Spleen (tissue), 7 donors: ENCODE results near the gene DOCK9.

Experiments used
- POLR2A ChIP-seq, 3 donors: fragments of 450-650 bp; IDR thresholded peaks; one replicate each; pipeline ENCODE4 v1.5.1; 2017; ENCODE audit warnings: antibody characterized with exemption in 3 of 3, mild to moderate bottlenecking in 1 of 3
- TF ChIP-seq, protein P1 (sequence below), 11 experiments: fragments of 200-600 bp in 7 of 11; fragments of 450-650 bp in 4 of 11; sonication (generic) in 4 of 11; IDR thresholded peaks in 8 of 11; conservative IDR thresholded peaks in 3 of 11; 1 replicate in 7 of 11; 2 replicates in 4 of 11; pipeline versions ENCODE4 v1.4.0 to v1.8.0; 2016 to 2021; ENCODE audit warnings: antibody characterized with exemption in 11 of 11, inconsistent platforms in 4 of 11, mild to moderate bottlenecking in 1 of 11
- donor health status: DM: no; HTN: no; CAD: no; lungs with moderate emphysema.
- donor health status: DM: no; HTN: no; CAD: no.
- donor health status: DM: no; HTN: no; CAD: no.

DNA sequence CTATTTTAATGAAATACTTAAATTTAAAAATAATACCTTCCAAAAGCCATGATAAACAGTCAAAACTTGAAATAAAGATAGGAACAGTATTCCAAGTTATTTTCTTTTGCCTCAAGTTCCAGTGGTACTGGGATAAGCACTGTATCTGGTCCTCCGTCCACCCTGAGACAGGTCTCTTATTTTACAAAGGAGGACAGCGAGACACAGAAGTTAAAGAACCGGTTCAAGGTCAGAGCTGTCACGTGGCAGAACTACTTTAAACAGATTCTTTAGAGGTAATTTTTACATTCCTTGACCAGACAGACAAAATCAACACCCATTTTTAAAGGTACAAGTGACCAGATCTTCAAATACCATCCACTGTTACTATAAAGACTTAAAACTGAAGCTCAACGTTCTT lies 10.4 kb upstream of the DOCK9 start:
- TF ChIP-seq, protein P1, sequence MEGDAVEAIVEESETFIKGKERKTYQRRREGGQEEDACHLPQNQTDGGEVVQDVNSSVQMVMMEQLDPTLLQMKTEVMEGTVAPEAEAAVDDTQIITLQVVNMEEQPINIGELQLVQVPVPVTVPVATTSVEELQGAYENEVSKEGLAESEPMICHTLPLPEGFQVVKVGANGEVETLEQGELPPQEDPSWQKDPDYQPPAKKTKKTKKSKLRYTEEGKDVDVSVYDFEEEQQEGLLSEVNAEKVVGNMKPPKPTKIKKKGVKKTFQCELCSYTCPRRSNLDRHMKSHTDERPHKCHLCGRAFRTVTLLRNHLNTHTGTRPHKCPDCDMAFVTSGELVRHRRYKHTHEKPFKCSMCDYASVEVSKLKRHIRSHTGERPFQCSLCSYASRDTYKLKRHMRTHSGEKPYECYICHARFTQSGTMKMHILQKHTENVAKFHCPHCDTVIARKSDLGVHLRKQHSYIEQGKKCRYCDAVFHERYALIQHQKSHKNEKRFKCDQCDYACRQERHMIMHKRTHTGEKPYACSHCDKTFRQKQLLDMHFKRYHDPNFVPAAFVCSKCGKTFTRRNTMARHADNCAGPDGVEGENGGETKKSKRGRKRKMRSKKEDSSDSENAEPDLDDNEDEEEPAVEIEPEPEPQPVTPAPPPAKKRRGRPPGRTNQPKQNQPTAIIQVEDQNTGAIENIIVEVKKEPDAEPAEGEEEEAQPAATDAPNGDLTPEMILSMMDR (IDR thresholded peaks at IDR 0.05 in 8 of 11, conservative IDR thresholded peaks at IDR 0.05 in 3 of 11), result no peak
- TF ChIP-seq POLR2A (IDR thresholded peaks at IDR 0.05), result no peak
